Measurements from ENCODE around the gene AURKAIP1. TPM values are rescaled to one million over a fixed set of nuclear protein-coding genes. Genes with fewer than 3 reads are reported as not detected.

Gene AURKAIP1
- total and polyA plus RNA-seq, 2 of the 13 experiments (the other 11 are each of a cell fraction or from before 2014, with no cell fraction given): 69.5 to 175 TPM

- TF ChIP-seq ZNF280D (CRISPR knock-in tag; IDR thresholded peaks at IDR 0.05) (peak; percentile 87; the same call in 1 of the 2 replicates), MTERF4 (CRISPR knock-in tag; IDR thresholded peaks at IDR 0.05) (peak; percentile 56; the same call in 1 of the 2 replicates), DRAP1 (CRISPR knock-in tag; IDR thresholded peaks at IDR 0.05) (peak; percentile 60), ZNF407 (CRISPR knock-in tag; IDR thresholded peaks at IDR 0.05; ENCODE audit: not compliant biosample characterization) (no peak), USF2 (IDR thresholded peaks at IDR 0.05; ENCODE audit: low read depth, low read length) (peak; percentile 72), USF2 (CRISPR knock-in tag; IDR thresholded peaks at IDR 0.05; ENCODE audit: borderline replicate concordance) (peak; percentile 75; the same call in 1 of the 2 replicates), ONECUT2 (CRISPR knock-in tag; IDR thresholded peaks at IDR 0.05) (no peak), ZNF782 (CRISPR knock-in tag; IDR thresholded peaks at IDR 0.05; ENCODE audit: borderline replicate concordance) (no peak), PATZ1 (CRISPR knock-in tag; IDR thresholded peaks at IDR 0.05) (peak; percentile 96)
Observed at GRCh38 chr1:1358433-1359271, 16.4 kb downstream of the AURKAIP1 start, which contains the start of gene MXRA8 (continued).
